SK-N-SH (cell line): ENCODE results near the gene XCL1. TPM values are rescaled to one million over a fixed set of nuclear protein-coding genes. Genes with fewer than 3 reads are reported as not detected.

Experiments
- CTCF ChIA-PET: fragments of 300-600, 350-600 bp; formaldehyde crosslinking; extraction: SDS; loops from one replicate; lab custom pipeline; 2021; lab: Yijun Ruan, JAX
- POLR2A ChIA-PET: fragments of 350-600 bp; sonication (Branson Sonifier 250); formaldehyde crosslinking; extraction: SDS; loops from one replicate; lab custom pipeline; 2020; ENCODE audit warnings: antibody characterized with exemption, inconsistent platforms; lab: Yijun Ruan, JAX
- DNase-seq: peaks from one replicate; pipeline ENCODE4 v3.0.0; 2012
- H2AFZ ChIP-seq: fragments of 200-600 bp; sonication (generic); 2 replicates; pipeline ENCODE4 v1.8.1; 2016; ENCODE audit warnings: antibody characterized with exemption, mild to moderate bottlenecking, low read depth
- H3F3A ChIP-seq: fragments of 200-600 bp; sonication (generic); replicated peaks from 2 replicates; pipeline ENCODE3; 2016; ENCODE audit warnings: antibody characterized with exemption, mild to moderate bottlenecking; ENCODE audit not compliant: insufficient read depth
- H3K27ac ChIP-seq, 2 experiments: fragments of 200-500 bp in 1 of 2; fragments of 200-600 bp in 1 of 2; sonication (Bioruptor generic) in 1 of 2; sonication (generic), shearing (Covaris generic) in 1 of 2; 2 replicates each; pipeline versions ENCODE4 v1.5.1 to v1.6.1; 2014 to 2016; ENCODE audit warnings: low read depth in 2 of 2, inconsistent platforms in 1 of 2, low read length in 1 of 2, mild to moderate bottlenecking in 1 of 2, mixed read lengths in 1 of 2
- H3K27me3 ChIP-seq: fragments of 200-600 bp; sonication (generic), shearing (Covaris generic); 2 replicates; pipeline ENCODE4 v1.6.1; 2016; ENCODE audit warnings: mixed run types; ENCODE audit not compliant: insufficient read depth
- H3K36me3 ChIP-seq, 2 experiments: fragments of 200-500 bp in 1 of 2; fragments of 200-600 bp in 1 of 2; sonication (Bioruptor generic) in 1 of 2; sonication (generic) in 1 of 2; replicated peaks in 1 of 2; 2 replicates each; pipeline versions ENCODE3 to v1.5.1; 2014 to 2016; ENCODE audit warnings: low read length in 1 of 2, mild to moderate bottlenecking in 1 of 2; ENCODE audit not compliant: insufficient read depth in 2 of 2, control insufficient read depth in 1 of 2
- H3K4me1 ChIP-seq, 2 experiments: fragments of 200-500 bp in 1 of 2; fragments of 200-600 bp in 1 of 2; sonication (Bioruptor generic) in 1 of 2; sonication (generic), shearing (Covaris generic) in 1 of 2; 2 replicates each; pipeline versions ENCODE4 v1.5.1 to v1.6.1; 2014 to 2016; ENCODE audit warnings: low read depth in 1 of 2, low read length in 1 of 2, mixed run types in 1 of 2; ENCODE audit not compliant: insufficient read depth in 2 of 2, control insufficient read depth in 1 of 2
- H3K4me2 ChIP-seq: fragments of 200-600 bp; sonication (generic), shearing (Covaris generic); 2 replicates; pipeline ENCODE4 v1.6.1; 2017; ENCODE audit warnings: mixed run types
- H3K4me3 ChIP-seq, 2 experiments: fragments of 200-500 bp in 1 of 2; fragments of 200-600 bp in 1 of 2; sonication (Bioruptor generic) in 1 of 2; sonication (generic), shearing (Covaris generic) in 1 of 2; 2 replicates each; pipeline versions ENCODE4 v1.5.1 to v1.8.1; 2014 to 2016; ENCODE audit warnings: low read depth in 2 of 2, inconsistent platforms in 1 of 2, low read length in 1 of 2, mild to moderate bottlenecking in 1 of 2, mixed read lengths in 1 of 2, moderate library complexity in 1 of 2
- H3K79me2 ChIP-seq: fragments of 200-600 bp; sonication (generic); 2 replicates; pipeline ENCODE4 v1.8.1; 2017; ENCODE audit warnings: mild to moderate bottlenecking; ENCODE audit not compliant: insufficient read depth
- H3K9ac ChIP-seq: fragments of 200-600 bp; sonication (generic); 2 replicates; pipeline ENCODE4 v1.6.1; 2017; ENCODE audit warnings: mixed run types
- H3K9me2 ChIP-seq: fragments of 200-600 bp; sonication (generic); 2 replicates; pipeline ENCODE4 v1.6.1; 2017; ENCODE audit warnings: mixed run types
- H3K9me3 ChIP-seq: fragments of 200-600 bp; sonication (generic); 2 replicates; pipeline ENCODE4 v1.6.1; 2017; ENCODE audit warnings: mixed run types, mild to moderate bottlenecking, moderate library complexity
- H4K20me1 ChIP-seq: fragments of 200-600 bp; sonication (generic); 2 replicates; pipeline ENCODE4 v1.6.1; 2017; ENCODE audit warnings: mild to moderate bottlenecking, mixed run types; ENCODE audit not compliant: insufficient read depth
- CHD2 ChIP-seq: fragments of 150-350 bp; IDR thresholded peaks from 2 replicates; pipeline ENCODE4 v1.6.1; 2018; ENCODE audit warnings: low read length; ENCODE audit not compliant: partially characterized antibody
- ELF1 ChIP-seq: IDR thresholded peaks from 2 replicates; pipeline ENCODE4 v1.4.0; 2012
- EP300 ChIP-seq, 2 experiments: IDR thresholded peaks; 2 replicates each; pipeline versions ENCODE4 v1.4.0 to v1.6.1; 2012; ENCODE audit warnings: borderline replicate concordance in 1 of 2, low read depth in 1 of 2, low read length in 1 of 2
- EZH2phosphoT487 ChIP-seq: fragments of 200-600 bp; sonication (generic); IDR thresholded peaks from 2 replicates; pipeline ENCODE4 v1.6.1; 2017; ENCODE audit warnings: low read depth, mixed run types, mild to moderate bottlenecking, antibody characterized with exemption, moderate library complexity, borderline replicate concordance
- FOXM1 ChIP-seq: IDR thresholded peaks from 2 replicates; pipeline ENCODE4 v1.4.0; 2012; ENCODE audit warnings: low read depth, mild to moderate bottlenecking
- GABPA ChIP-seq: IDR thresholded peaks from 2 replicates; pipeline ENCODE4 v1.4.0; 2012; ENCODE audit warnings: low read depth, mild to moderate bottlenecking
- GATA2 ChIP-seq: sonication (generic); formaldehyde crosslinking; IDR thresholded peaks from 2 replicates; pipeline ENCODE4 v1.5.0; 2020; ENCODE audit warnings: mild to moderate bottlenecking, missing genetic modification reagents
- IRF3 ChIP-seq: fragments of 150-350 bp; IDR thresholded peaks from 2 replicates; pipeline ENCODE4 v1.6.1; 2016; ENCODE audit warnings: mild to moderate bottlenecking, low read depth, low read length
- JUND ChIP-seq: IDR thresholded peaks from 2 replicates; pipeline ENCODE4 v1.4.0; 2012
- MEF2A ChIP-seq: IDR thresholded peaks from 2 replicates; pipeline ENCODE4 v1.4.0; 2012; ENCODE audit warnings: low read depth, borderline replicate concordance
- NRF1 ChIP-seq: IDR thresholded peaks from 2 replicates; pipeline ENCODE4 v1.6.1; 2012; ENCODE audit warnings: low read depth, mild to moderate bottlenecking, low read length
- PBX3 ChIP-seq: IDR thresholded peaks from 2 replicates; pipeline ENCODE4; 2012
- POLR2AphosphoS5 ChIP-seq: IDR thresholded peaks from 2 replicates; pipeline ENCODE4 v1.6.1; 2012; ENCODE audit warnings: low read depth, low read length
- RAD21 ChIP-seq: IDR thresholded peaks from 2 replicates; pipeline ENCODE4 v1.6.1; 2012; ENCODE audit warnings: mild to moderate bottlenecking, low read length
- RCOR1 ChIP-seq: fragments of 150-350 bp; IDR thresholded peaks from 2 replicates; pipeline ENCODE4 v1.6.1; 2017; ENCODE audit warnings: antibody characterized with exemption, low read length
- RFX5 ChIP-seq: IDR thresholded peaks from 2 replicates; pipeline ENCODE4 v1.6.1; 2012; ENCODE audit warnings: mild to moderate bottlenecking, improper control_type of control experiment, low read length
- SIN3A ChIP-seq: IDR thresholded peaks from 2 replicates; pipeline ENCODE4 v1.6.1; 2012; ENCODE audit warnings: low read depth, mild to moderate bottlenecking, low read length, moderate library complexity, borderline replicate concordance
- SMC3 ChIP-seq: IDR thresholded peaks from 2 replicates; pipeline ENCODE4 v1.6.1; 2012; ENCODE audit warnings: low read depth, low read length, improper control_type of control experiment
- TAF1 ChIP-seq: IDR thresholded peaks from 2 replicates; pipeline ENCODE4 v1.6.1; 2012; ENCODE audit warnings: low read depth, mild to moderate bottlenecking, low read length, moderate library complexity, borderline replicate concordance
- TCF12 ChIP-seq: IDR thresholded peaks from 2 replicates; pipeline ENCODE4 v1.4.0; 2012
- USF1 ChIP-seq: IDR thresholded peaks from 2 replicates; pipeline ENCODE4 v1.4.0; 2012; ENCODE audit warnings: low read depth, borderline replicate concordance
- YY1 ChIP-seq: IDR thresholded peaks from 2 replicates; pipeline ENCODE4 v1.4.0; 2012; ENCODE audit warnings: low read depth, mild to moderate bottlenecking
- polyA plus RNA-seq, 3 experiments: library from polyadenylated mRNA; depleted of rRNA; stranded (reverse); fragments of >200 nt; gene quantifications; 2 replicates each; pipeline ENCODE4 v1.2.3, GENCODE V29; 2012
- TF ChIP-seq, protein P1 (sequence below): fragments of 150-350 bp; IDR thresholded peaks from 2 replicates; pipeline ENCODE4 v1.6.1; 2017; ENCODE audit warnings: antibody characterized with exemption, low read length, low read depth, borderline replicate concordance
- TF ChIP-seq, protein P2 (sequence below): IDR thresholded peaks from 2 replicates; pipeline ENCODE4 v1.4.0; 2012; ENCODE audit warnings: low read depth, borderline replicate concordance

The XCL1 gene
- polyA plus RNA-seq, 1 of the 3 experiments (the other 2 are of a cell fraction), result not detected

GRCh38 chr1:168605443-168605842, 29.0 kb downstream of the XCL1 start:
- H4K20me1 ChIP-seq, result no peaks in the 10 kb centered on the region
- no peaks in the 10 kb centered on the region for H3K36me3 ChIP-seq
- H3K4me1 ChIP-seq, result peaks cover 0 to 16% of the 10 kb centered on the region in 2 experiments; a peak in 2 of 4 replicates
- TF ChIP-seq FOXM1, result no peak
- no peak for TF ChIP-seq USF1
- no peak for TF ChIP-seq RFX5
- no peak for TF ChIP-seq MEF2A
- no peak for TF ChIP-seq RCOR1
- TF ChIP-seq EZH2phosphoT487, result no peak
- no peak for TF ChIP-seq SIN3A
- no peak for TF ChIP-seq YY1
- no peak overlapping the region for H3K9ac ChIP-seq
- H3F3A ChIP-seq, result no peaks in the 10 kb centered on the region
- no peak for DNase-seq
- H3K27ac ChIP-seq, result no peak overlapping the region; a peak in 1 of 4 replicates
- H3K4me3 ChIP-seq, result no peak overlapping the region
- H3K27me3 ChIP-seq, result no peaks in the 10 kb centered on the region
- no peak overlapping the region for H3K4me2 ChIP-seq
- H3K79me2 ChIP-seq, result no peaks in the 10 kb centered on the region
- ChIA-PET CTCF (interaction anchor here (0.7 to 8.6 kb wide), 4 partner anchors 198 to 1107 kb away, joined by 3 to 189 read pairs (median 48); partner anchors contain the start of gene ATP1B1), POLR2A (no interaction called here)
- no peak overlapping the region for H2AFZ ChIP-seq
- H3K9me3 ChIP-seq, result no peaks in the 10 kb centered on the region
- H3K9me2 ChIP-seq, result no peaks in the 10 kb centered on the region

DNA sequence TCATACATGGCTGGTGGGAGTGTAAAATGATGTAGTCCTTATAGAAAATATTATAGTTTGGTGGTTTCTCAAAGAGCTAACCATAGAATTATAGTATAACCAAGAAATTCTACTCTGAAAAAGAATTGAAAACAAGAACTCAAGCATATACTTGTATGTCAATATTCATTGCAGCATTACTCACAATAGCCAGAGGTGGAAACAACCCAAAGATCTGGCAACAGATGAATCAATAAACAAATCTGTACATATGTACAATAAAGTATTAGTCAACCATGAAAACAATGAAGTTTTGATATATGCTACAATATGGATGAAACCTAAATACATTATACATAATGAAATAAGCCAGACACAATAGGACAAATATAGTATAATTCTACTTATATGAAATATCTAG, 29.7 kb downstream of the XCL1 start:
- no peaks in the 10 kb centered on the region for H4K20me1 ChIP-seq
- DNase-seq, result no peak
- H3K36me3 ChIP-seq, result no peaks in the 10 kb centered on the region
- peaks cover 0 to 16% of the 10 kb centered on the region in 2 experiments; a peak in 2 of 4 replicates for H3K4me1 ChIP-seq
- POLR2A ChIA-PET, result no interaction called here
- no peaks in the 10 kb centered on the region for H3F3A ChIP-seq
- no peak overlapping the region for H2AFZ ChIP-seq
- no peak overlapping the region for H3K4me2 ChIP-seq
- CTCF ChIA-PET, result interaction anchor here (1.3 to 8.6 kb wide), 3 partner anchors 503 to 1106 kb away, joined by 3 to 189 read pairs (median 92); partner anchors contain the start of gene ATP1B1
- no peaks in the 10 kb centered on the region for H3K9me2 ChIP-seq
- no peaks in the 10 kb centered on the region for H3K79me2 ChIP-seq
- no peaks in the 10 kb centered on the region for H3K9me3 ChIP-seq
- H3K4me3 ChIP-seq, result no peak overlapping the region
- H3K27ac ChIP-seq, result no peak overlapping the region
- H3K27me3 ChIP-seq, result no peaks in the 10 kb centered on the region
- H3K9ac ChIP-seq, result no peak overlapping the region
- TF ChIP-seq TCF12 (no peak), PBX3 (no peak), POLR2AphosphoS5 (no peak), EP300 (IDR thresholded peaks at IDR 0.05; ENCODE audit: borderline replicate concordance in 1 of 2, low read depth in 1 of 2, low read length in 1 of 2) (no peak), NRF1 (no peak), JUND (no peak), CHD2 (no peak), GATA2 (CRISPR knock-in tag) (no peak), SMC3 (no peak), IRF3 (no peak), USF1 (no peak), ELF1 (no peak), RAD21 (no peak), TAF1 (no peak), GABPA (no peak), EZH2phosphoT487 (no peak)
- TF ChIP-seq, protein P1, sequence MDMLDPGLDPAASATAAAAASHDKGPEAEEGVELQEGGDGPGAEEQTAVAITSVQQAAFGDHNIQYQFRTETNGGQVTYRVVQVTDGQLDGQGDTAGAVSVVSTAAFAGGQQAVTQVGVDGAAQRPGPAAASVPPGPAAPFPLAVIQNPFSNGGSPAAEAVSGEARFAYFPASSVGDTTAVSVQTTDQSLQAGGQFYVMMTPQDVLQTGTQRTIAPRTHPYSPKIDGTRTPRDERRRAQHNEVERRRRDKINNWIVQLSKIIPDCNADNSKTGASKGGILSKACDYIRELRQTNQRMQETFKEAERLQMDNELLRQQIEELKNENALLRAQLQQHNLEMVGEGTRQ, result no peak
- TF ChIP-seq, protein P2, sequence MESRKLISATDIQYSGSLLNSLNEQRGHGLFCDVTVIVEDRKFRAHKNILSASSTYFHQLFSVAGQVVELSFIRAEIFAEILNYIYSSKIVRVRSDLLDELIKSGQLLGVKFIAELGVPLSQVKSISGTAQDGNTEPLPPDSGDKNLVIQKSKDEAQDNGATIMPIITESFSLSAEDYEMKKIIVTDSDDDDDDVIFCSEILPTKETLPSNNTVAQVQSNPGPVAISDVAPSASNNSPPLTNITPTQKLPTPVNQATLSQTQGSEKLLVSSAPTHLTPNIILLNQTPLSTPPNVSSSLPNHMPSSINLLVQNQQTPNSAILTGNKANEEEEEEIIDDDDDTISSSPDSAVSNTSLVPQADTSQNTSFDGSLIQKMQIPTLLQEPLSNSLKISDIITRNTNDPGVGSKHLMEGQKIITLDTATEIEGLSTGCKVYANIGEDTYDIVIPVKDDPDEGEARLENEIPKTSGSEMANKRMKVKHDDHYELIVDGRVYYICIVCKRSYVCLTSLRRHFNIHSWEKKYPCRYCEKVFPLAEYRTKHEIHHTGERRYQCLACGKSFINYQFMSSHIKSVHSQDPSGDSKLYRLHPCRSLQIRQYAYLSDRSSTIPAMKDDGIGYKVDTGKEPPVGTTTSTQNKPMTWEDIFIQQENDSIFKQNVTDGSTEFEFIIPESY, result no peak
